GM12801 (cell line): ENCODE data around the gene GP5.

Source experiments
- CTCF ChIP-seq: IDR thresholded peaks from one replicate; pipeline ENCODE4 v1.5.1; 2011; ENCODE audit warnings: control low read depth; ENCODE audit not compliant: insufficient read length; ENCODE audit errors: extremely low read depth

GP5 gene

GRCh38 chr3:194360568-194360967 lies 38.5 kb downstream of the GP5 start:
- no peak for TF ChIP-seq CTCF

GRCh38 chr3:194357681-194358080 lies 41.4 kb downstream of the GP5 start:
- TF ChIP-seq CTCF = no peak

GRCh38 chr3:194355379-194355778 lies 43.7 kb downstream of the GP5 start:
- TF ChIP-seq CTCF = no peak

GRCh38 chr3:194354315-194354714 lies 44.8 kb downstream of the GP5 start:
- TF ChIP-seq CTCF = no peak

- TF ChIP-seq CTCF = no peak
Measured at GRCh38 chr3:194352667-194353246, 46.3 kb downstream of the GP5 start.

GRCh38 chr3:194351952-194352536 lies 47.0 kb downstream of the GP5 start:
- TF ChIP-seq CTCF = no peak

GRCh38 chr3:194351080-194351672 lies 47.9 kb downstream of the GP5 start, which contains the start of gene CPN2:
CPN2 (minus strand) TSS chr3:194351328; CDS start chr3:194342702, 8,626 bp downstream.
- TF ChIP-seq CTCF = no peak
